HepG2 (cell line): ENCODE data around the gene SAC3D1. TPM values are rescaled to one million over a fixed set of nuclear protein-coding genes. Genes with fewer than 3 reads are reported as not detected.
A peak's percentile ranks its signal among the peaks of the same experiment; 100 is the strongest.

ENCODE experiments used
- ATAC-seq: fragments of 200-7000 bp; cut with Tn5 transposase; 3 replicates; pipeline ENCODE4 v1.9.1; 2020; ENCODE audit warnings: mild to moderate bottlenecking, moderate library complexity
- BruUV-seq: library from RNA; stranded (reverse); fragments of 400-500 nt; replicated peaks from 2 replicates; lab custom pipeline; 2021; lab: Mats Ljungman, UMichigan
- CTCF ChIA-PET: fragments of 300-600 bp; formaldehyde crosslinking; extraction: SDS; loops from one replicate; lab custom pipeline; 2021; ENCODE audit warnings: low total read pairs, inconsistent platforms, low intra/inter-chr PET ratio; lab: Yijun Ruan, JAX
- POLR2A ChIA-PET: fragments of 350-600 bp; sonication (Branson Sonifier 250); formaldehyde crosslinking; loops from one replicate; lab custom pipeline; 2020; ENCODE audit warnings: antibody characterized with exemption, inconsistent platforms; lab: Yijun Ruan, JAX
- DNase-seq: peaks from one replicate; pipeline ENCODE4 v3.0.0-alpha.2; 2015; ENCODE audit warnings: low spot score
- FAIRE-seq: peaks from 3 replicates; lab custom pipeline; 2011; peaks lifted over from hg19 to GRCh38; lab: Jason Lieb, UNC
- H2AFZ ChIP-seq: one replicate; pipeline ENCODE4 v1.6.1; 2011; ENCODE audit warnings: low read length, inconsistent platforms
- H3K27ac ChIP-seq: fragments of 300-600 bp; 3 replicates; pipeline ENCODE4 v1.8.0; 2011; ENCODE audit warnings: mixed run types, mild to moderate bottlenecking, mixed read lengths, low read length, inconsistent platforms; ENCODE audit not compliant: insufficient read depth; ENCODE audit errors: extremely low read length
- H3K27me3 ChIP-seq, 2 experiments: fragments of 200-600 bp in 1 of 2; 2 replicates in 1 of 2; 3 replicates in 1 of 2; pipeline versions ENCODE4 v1.6.0 to v1.8.0; 2011; ENCODE audit warnings: low read length in 2 of 2, mild to moderate bottlenecking in 2 of 2, moderate library complexity in 2 of 2, inconsistent platforms in 1 of 2; ENCODE audit not compliant: insufficient read depth in 2 of 2, control insufficient read depth in 1 of 2
- H3K36me3 ChIP-seq, 2 experiments: fragments of 200-600 bp in 1 of 2; replicated peaks in 1 of 2; 2 replicates in 1 of 2; 3 replicates in 1 of 2; pipeline versions ENCODE4 v1.5.1 to v1.8.0; 2011; ENCODE audit warnings: low read length in 2 of 2, inconsistent platforms in 1 of 2; ENCODE audit not compliant: insufficient read depth in 2 of 2, control insufficient read depth in 1 of 2
- H3K4me1 ChIP-seq: 2 replicates; pipeline ENCODE4 v1.5.1; 2012; ENCODE audit warnings: low read length, inconsistent platforms; ENCODE audit not compliant: insufficient read depth
- H3K4me2 ChIP-seq: 2 replicates; pipeline ENCODE4 v1.6.0; 2011; ENCODE audit warnings: low read depth, low read length, inconsistent platforms
- H3K4me3 ChIP-seq, 3 experiments: fragments of 200-600 bp in 1 of 3; sonication (generic), shearing (Covaris generic) in 1 of 3; replicated peaks in 1 of 3; 2 replicates each; pipeline ENCODE4 v1.5.1; 2011 to 2016; ENCODE audit warnings: low read length in 3 of 3, inconsistent platforms in 2 of 3, low read depth in 2 of 3, mild to moderate bottlenecking in 2 of 3, control low read depth in 1 of 3, mixed read lengths in 1 of 3; ENCODE audit not compliant: insufficient read depth in 1 of 3
- H3K79me2 ChIP-seq: one replicate; pipeline ENCODE4 v1.6.1; 2011; ENCODE audit warnings: low read length, inconsistent platforms; ENCODE audit not compliant: insufficient read depth
- H3K9ac ChIP-seq: 2 replicates; pipeline ENCODE4 v1.6.0; 2011; ENCODE audit warnings: mild to moderate bottlenecking, low read depth, low read length, inconsistent platforms; ENCODE audit not compliant: insufficient read depth
- H3K9me3 ChIP-seq: 2 replicates; pipeline ENCODE4 v1.5.1; 2012; ENCODE audit warnings: mild to moderate bottlenecking, low read length
- H4K20me1 ChIP-seq: 2 replicates; pipeline ENCODE4 v1.6.0; 2011; ENCODE audit warnings: inconsistent platforms, mild to moderate bottlenecking, low read length, moderate library complexity; ENCODE audit not compliant: insufficient read depth
- HMGXB3 ChIP-seq: sonication (generic); formaldehyde crosslinking; IDR thresholded peaks from 2 replicates; pipeline ENCODE4 v1.4.0; 2020; ENCODE audit warnings: missing genetic modification reagents, borderline replicate concordance
- HNF1B ChIP-seq: sonication (generic); formaldehyde crosslinking; IDR thresholded peaks from 2 replicates; pipeline ENCODE4 v1.5.1; 2020; ENCODE audit warnings: mild to moderate bottlenecking, moderate library complexity, missing genetic modification reagents
- MEIS1 ChIP-seq: sonication (generic); formaldehyde crosslinking; IDR thresholded peaks from 2 replicates; pipeline ENCODE4 v1.9.0; 2021; ENCODE audit warnings: mild to moderate bottlenecking, missing genetic modification reagents, moderate library complexity, borderline replicate concordance
- MTA3 ChIP-seq: sonication (generic); formaldehyde crosslinking; IDR thresholded peaks from 2 replicates; pipeline ENCODE4 v1.4.0; 2020; ENCODE audit warnings: missing genetic modification reagents
- MTERF4 ChIP-seq: sonication (generic); formaldehyde crosslinking; IDR thresholded peaks from 2 replicates; pipeline ENCODE4 v1.8.0; 2023; ENCODE audit warnings: mild to moderate bottlenecking, missing genetic modification reagents
- POLR2A ChIP-seq, 2 experiments: IDR thresholded peaks; 2 replicates each; pipeline ENCODE4 v1.6.1; 2011; ENCODE audit warnings: low read depth in 2 of 2, low read length in 2 of 2, mild to moderate bottlenecking in 1 of 2, moderate library complexity in 1 of 2; ENCODE audit not compliant: insufficient read depth in 1 of 2
- SP2 ChIP-seq: sonication (generic); formaldehyde crosslinking; IDR thresholded peaks from 2 replicates; pipeline ENCODE4 v1.5.1; 2020; ENCODE audit warnings: mild to moderate bottlenecking, missing genetic modification reagents
- ZFP36L1 ChIP-seq: sonication (generic); formaldehyde crosslinking; IDR thresholded peaks from 2 replicates; pipeline ENCODE4 v1.8.0; 2022; ENCODE audit warnings: mild to moderate bottlenecking, missing genetic modification reagents, moderate library complexity
- ZNF235 ChIP-seq: sonication (generic); formaldehyde crosslinking; IDR thresholded peaks from 2 replicates; pipeline ENCODE4 v1.8.1; 2023; ENCODE audit warnings: mild to moderate bottlenecking, missing genetic modification reagents, borderline replicate concordance
- ZNF333 ChIP-seq: sonication (generic); formaldehyde crosslinking; IDR thresholded peaks from 2 replicates; pipeline ENCODE4 v1.4.0; 2020; ENCODE audit warnings: mild to moderate bottlenecking, missing genetic modification reagents, borderline replicate concordance
- ZNF605 ChIP-seq: sonication (generic); formaldehyde crosslinking; IDR thresholded peaks from 2 replicates; pipeline ENCODE4 v1.8.0; 2022; ENCODE audit warnings: mild to moderate bottlenecking, missing genetic modification reagents
- ZNF674 ChIP-seq: sonication (generic); formaldehyde crosslinking; IDR thresholded peaks from 2 replicates; pipeline ENCODE4 v1.5.0; 2020; ENCODE audit warnings: low read depth, mild to moderate bottlenecking, missing genetic modification reagents
- WGBS: methylation state at CpG from one replicate; pipeline ENCODE4 v1.1.6; 2017; ENCODE audit warnings: low lambda C conversion rate; 5-methylcytosine and 5-hydroxymethylcytosine counted together
- in situ Hi-C: cut with HindIII; loops from 2 replicates; pipeline ENCODE4 v1.10.0; 2017; ENCODE audit warnings: low pct_unique_long_range_greater_than_20kb; ENCODE audit not compliant: extremely low pct_ligation_motif_present
- intact Hi-C: fragments of 100-400 bp; cut with micrococcal nuclease; formaldehyde crosslinking; loops from one replicate; pipeline ENCODE4 v1.10.0; 2022; ENCODE audit not compliant: unreplicated experiment
- polyA plus RNA-seq, 8 experiments: library from polyadenylated mRNA; depleted of rRNA in 3 of 8; stranded (reverse) in 7 of 8; unstranded in 1 of 8; fragments of >200 nt; fragmentation: Illumina TruSeq in 4 of 8; extraction: Trizol in 4 of 8; gene quantifications; 2 replicates each; pipeline versions ENCODE4 v1.2.1 to v1.2.3, GENCODE V29; 2011 to 2016; ENCODE audit warnings: low read depth in 4 of 8, missing spikeins in 1 of 8, mixed read lengths in 1 of 8; ENCODE audit not compliant: insufficient read depth in 1 of 8
- total RNA-seq, 5 experiments: library from RNA; depleted of rRNA; stranded (reverse); fragments of >200 nt; fragmentation: Illumina TruSeq; extraction: Trizol; gene quantifications; 2 replicates each; pipeline ENCODE4 v1.2.3, GENCODE V29; 2016; ENCODE audit warnings: low read depth in 1 of 5

SAC3D1 gene
- total and polyA plus RNA-seq, 2 of the 13 experiments (the other 11 are each of a cell fraction or from before 2014, with no cell fraction given), result 7.4 to 36.3 TPM

DNA sequence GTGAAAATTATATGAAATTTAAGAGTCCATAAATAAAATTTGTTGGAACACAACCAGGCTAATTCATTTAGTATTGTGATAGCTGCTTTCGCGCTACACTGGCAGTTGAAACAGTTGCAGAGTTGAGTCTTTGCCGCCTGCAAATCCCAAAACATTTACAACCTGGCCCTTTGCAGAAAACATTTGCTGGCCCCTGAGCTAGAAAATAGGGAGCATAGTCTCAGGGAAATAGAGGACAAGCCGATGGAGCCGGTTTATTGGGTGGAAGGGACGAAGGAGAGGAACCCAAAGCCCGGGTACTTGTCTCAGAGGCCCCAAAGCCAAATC is 527 bp upstream of the SAC3D1 start:
- FAIRE-seq, result no peak
- no TSS peak for BruUV-seq

More for the DNA sequence above, 527 bp upstream of the SAC3D1 start:
- peak overlapping the region; percentile 66 for H2AFZ ChIP-seq
- ATAC-seq (no peak), DNase-seq (no peak)
- POLR2A ChIA-PET, result interaction anchor here (0.6 to 3.8 kb wide), 18 partner anchors 9 to 94 kb away, joined by 3 to 39 read pairs (median 6); partner anchors contain the start of genes ARL2, FAU, MRPL49 and NAALADL1
- H3K79me2 ChIP-seq, result peaks cover 10% of the 10 kb centered on the region
- H3K9ac ChIP-seq, result peak overlapping the region; percentile 78
- WGBS, result 30% methylated on average over 7 of the region's 7 CpGs
- H3K36me3 ChIP-seq, result peaks cover 19 to 43% of the 10 kb centered on the region in 2 experiments; a peak in 4 of 5 replicates
- H3K9me3 ChIP-seq, result no peaks in the 10 kb centered on the region
- TF ChIP-seq HNF1B (0 out of 2 replicates have a peak, but pooled peaks have one; percentile 49), ZNF235 (peak; percentile 8; the same call in 1 of the 2 replicates), SP2 (no peak), MEIS1 (0 out of 2 replicates have a peak, but pooled peaks have one; percentile 2), POLR2A (IDR thresholded peaks at IDR 0.05; ENCODE audit: insufficient read depth in 1 of 2, low read depth in 2 of 2, low read length in 2 of 2) (peak in 1 of 2 experiments; percentile 11; a peak in 1 of 4 replicates), ZNF674 (CRISPR knock-in tag) (no peak), ZNF605 (CRISPR knock-in tag) (peak; percentile 78; the same call in 1 of the 2 replicates), MTA3 (CRISPR knock-in tag) (no peak), ZFP36L1 (CRISPR knock-in tag) (peak; percentile 1; the same call in 1 of the 2 replicates), HMGXB3 (CRISPR knock-in tag) (0 out of 2 replicates have a peak, but pooled peaks have one; percentile 9), MTERF4 (CRISPR knock-in tag) (0 out of 2 replicates have a peak, but pooled peaks have one; percentile 39), ZNF333 (CRISPR knock-in tag) (0 out of 2 replicates have a peak, but pooled peaks have one; percentile 38)
- in situ Hi-C loops (no loop called here), intact Hi-C loops (loop anchor here (1.0 kb wide), 1 partner anchor 13 kb away; the partner anchor contains the start of gene SNX15)
- peak overlapping the region; percentile 87 for H3K27ac ChIP-seq
- no peaks in the 10 kb centered on the region for H3K27me3 ChIP-seq
- CTCF ChIA-PET, result no interaction called here
- peak overlapping the region; percentile 83 for H3K4me2 ChIP-seq
- peak overlapping the region; percentile 76 to 89 (median 81) for H3K4me3 ChIP-seq
- H4K20me1 ChIP-seq, result no peaks in the 10 kb centered on the region
- H3K4me1 ChIP-seq, result peaks cover 24% of the 10 kb centered on the region
